Right cardiac atrium (tissue), 5 donors: ENCODE results near the gene CLMP. TPM values are rescaled to one million over a fixed set of nuclear protein-coding genes. Genes with fewer than 3 reads are reported as not detected.

ENCODE experiments used
- ATAC-seq, 2 donors: fragments of 200-7000 bp; cut with Tn5 transposase; one replicate each; pipeline versions ENCODE4 v1.8.0 to v1.9.1; 2020; ENCODE audit warnings: moderate library complexity in 2 of 2, mild to moderate bottlenecking in 1 of 2
- DNase-seq, 3 donors: peaks; one replicate each; pipeline ENCODE4 v3.0.0-alpha.2; 2020
- H3K27ac ChIP-seq: one replicate; pipeline ENCODE4 v1.5.1; 2013; ENCODE audit warnings: mild to moderate bottlenecking, low read length, control low read depth, moderate library complexity
- H3K27me3 ChIP-seq: one replicate; pipeline ENCODE4 v1.6.1; 2013; ENCODE audit not compliant: control insufficient read depth, insufficient read depth
- H3K4me1 ChIP-seq: one replicate; pipeline ENCODE4 v1.6.1; 2013; ENCODE audit warnings: low read length; ENCODE audit not compliant: control insufficient read depth, insufficient read depth
- H3K4me3 ChIP-seq: one replicate; pipeline ENCODE4 v1.5.1; 2013; ENCODE audit warnings: low read length, control low read depth
- H3K9me3 ChIP-seq: one replicate; pipeline ENCODE4 v1.6.1; 2013; ENCODE audit warnings: low read length; ENCODE audit not compliant: control insufficient read depth
- WGBS: extraction: QIAGEN DNeasy Blood & Tissue Kit; methylation state at CpG from one replicate; pipeline ENCODE4 v1.1.7; 2013; 5-methylcytosine and 5-hydroxymethylcytosine counted together
- intact Hi-C, 4 donors: fragments of 100-400 bp; cut with DNase I; formaldehyde crosslinking; loops; one replicate each; pipeline versions ENCODE4 v1.11.0 to v1.14.0; 2022 to 2023
- polyA plus RNA-seq: library from polyadenylated mRNA; stranded (reverse); fragments of 200-250 nt; gene quantifications from one replicate; pipeline ENCODE4 v1.2.3, GENCODE V29; 2013
- total RNA-seq, 4 donors: library from RNA; stranded (reverse); fragmentation: NEBNext Ultra II Directional; extraction: Animal tissue kit (Norgen Biotek cat#: 25700); gene quantifications; one replicate each; pipeline ENCODE4 v1.2.1, GENCODE V29; 2021
- donor health status: healthy with polysubstance abuse.
- donor health status: DM: no; HTN: yes; CAD: no.
- donor health status: DM: no; HTN: no; CAD: no.
- donor health status: DM: no; HTN: yes; CAD: no; lungs with severe emphysema.
- donor health status: DM: yes; HTN: yes; CAD: no.

The CLMP gene
- total and polyA plus RNA-seq, 5 donors, result 5.0 to 34.1 (median 18.9) TPM

DNA sequence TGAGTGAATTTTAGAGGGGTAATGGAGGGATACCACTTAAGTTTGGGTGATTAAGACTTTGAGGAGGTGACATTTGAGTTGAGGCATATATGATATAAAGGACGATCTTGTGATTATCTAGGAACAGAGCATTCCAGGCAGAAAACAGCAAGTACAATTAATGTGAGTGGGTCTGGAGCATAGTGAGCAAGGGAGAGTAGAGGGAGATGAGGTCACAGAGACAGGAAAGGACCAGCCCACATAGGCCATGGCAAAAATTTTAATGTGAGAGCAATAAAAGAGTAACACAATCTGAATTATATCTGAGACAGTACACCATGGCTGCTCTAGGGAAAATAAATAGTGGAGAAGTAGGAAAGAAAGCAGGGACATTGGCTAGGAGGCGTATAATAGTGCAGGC lies 118.6 kb downstream of the CLMP start:
- DNase-seq (no peak), ATAC-seq (no peak)
- Histone ChIP-seq H3K9me3 (no peaks in the 10 kb centered on the region), H3K27me3 (no peaks in the 10 kb centered on the region), H3K4me3 (no peak overlapping the region), H3K27ac (no peak overlapping the region), H3K4me1 (no peaks in the 10 kb centered on the region)
- intact Hi-C loops, result no loop called here
- 74% methylated on average over 2 of the region's 2 CpGs for WGBS

DNA sequence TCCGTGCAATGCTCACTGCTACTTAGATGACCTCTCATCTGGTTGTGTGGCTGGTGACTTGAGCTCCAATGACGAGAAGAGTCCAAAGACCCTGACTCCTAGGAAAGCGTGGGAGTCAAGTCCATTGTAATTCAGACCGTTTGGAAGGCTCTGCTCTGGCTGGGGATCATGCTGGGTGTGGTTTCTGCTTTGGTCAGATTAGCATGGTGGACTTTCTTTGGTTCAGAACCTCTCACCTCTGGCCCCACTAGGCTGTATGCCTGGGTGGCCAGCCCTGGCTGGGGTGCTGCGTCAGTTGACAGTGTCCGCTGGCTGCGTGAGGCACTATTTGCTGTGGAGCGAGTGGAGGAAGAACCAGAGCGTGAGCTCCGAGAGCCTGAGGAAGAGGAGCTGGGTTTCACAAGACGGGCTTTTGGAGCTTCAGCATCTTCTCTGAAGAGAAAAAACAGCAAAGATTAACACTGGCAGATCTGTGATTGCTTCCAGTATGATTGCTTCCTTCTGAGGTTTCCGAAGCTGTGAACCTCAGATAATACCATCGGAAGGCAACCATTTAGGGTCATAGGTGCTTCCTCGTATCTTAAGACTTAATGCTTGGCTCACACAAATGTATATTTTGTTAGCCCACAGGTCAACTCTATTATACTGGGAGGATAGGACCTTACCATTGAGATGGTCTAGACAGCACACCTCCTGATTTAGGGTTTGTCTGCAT lies 121.5 kb downstream of the CLMP start:
- 85% methylated on average over 14 of the region's 14 CpGs for WGBS
- H3K27me3 ChIP-seq, result no peaks in the 10 kb centered on the region
- H3K27ac ChIP-seq, result no peak overlapping the region
- no peaks in the 10 kb centered on the region for H3K4me1 ChIP-seq
- DNase-seq (peak in 1 of 3 donors; percentile 27), ATAC-seq (peak; percentile 45 to 68)
- H3K9me3 ChIP-seq, result no peaks in the 10 kb centered on the region
- H3K4me3 ChIP-seq, result no peak overlapping the region
- intact Hi-C loops, result no loop called here

DNA sequence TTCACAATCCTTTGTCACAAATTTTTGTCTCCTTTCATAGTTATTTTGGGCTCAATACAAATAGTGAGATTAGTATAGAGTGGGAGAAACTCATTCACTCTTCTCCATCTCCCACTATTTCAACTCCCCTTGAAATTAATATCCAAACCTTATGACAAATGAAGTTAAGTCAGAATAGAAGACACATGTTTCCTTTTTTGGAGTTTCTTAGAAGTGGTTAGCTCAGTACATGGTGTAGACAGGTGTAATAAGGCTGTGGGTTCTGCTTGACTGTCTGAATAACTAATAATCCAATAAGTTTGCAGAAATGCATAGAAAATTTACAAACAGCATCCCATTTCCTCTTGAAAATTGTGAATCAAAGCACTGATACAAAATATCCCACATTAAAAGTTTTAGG lies 122.3 kb downstream of the CLMP start:
- intact Hi-C loops, result no loop called here
- Histone ChIP-seq H3K27me3 (no peaks in the 10 kb centered on the region), H3K27ac (no peak overlapping the region), H3K4me3 (no peak overlapping the region), H3K4me1 (no peaks in the 10 kb centered on the region), H3K9me3 (no peaks in the 10 kb centered on the region)
- no peak for ATAC-seq
- no peak for DNase-seq

DNA sequence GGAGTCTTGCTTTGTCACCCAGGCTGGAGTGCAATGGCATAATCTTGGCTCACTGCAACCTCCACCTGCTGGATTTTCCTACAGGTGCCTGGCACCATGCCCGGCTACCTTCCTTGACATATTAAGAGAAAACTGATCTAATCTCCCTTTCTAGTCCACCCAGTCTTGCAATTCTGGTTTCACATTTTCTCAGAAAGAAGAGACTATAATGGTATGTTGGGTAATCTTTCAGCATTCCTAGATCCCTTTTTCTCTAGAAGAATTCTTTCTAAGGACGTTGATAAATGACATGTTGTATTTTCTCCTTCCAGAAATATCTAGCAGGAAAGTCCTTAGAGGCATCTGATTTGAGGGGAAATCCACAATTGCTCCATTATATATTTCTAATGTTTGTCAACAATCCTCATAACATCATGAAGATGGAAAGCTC lies 122.7 kb downstream of the CLMP start:
- WGBS, result 60% methylated on average over 2 of the region's 2 CpGs
- ATAC-seq, result no peak
- intact Hi-C loops, result no loop called here
- H3K27ac ChIP-seq, result no peak overlapping the region
- no peak overlapping the region for H3K4me3 ChIP-seq
- H3K4me1 ChIP-seq, result no peaks in the 10 kb centered on the region
- H3K27me3 ChIP-seq, result no peaks in the 10 kb centered on the region
- DNase-seq, result no peak
- no peaks in the 10 kb centered on the region for H3K9me3 ChIP-seq

DNA sequence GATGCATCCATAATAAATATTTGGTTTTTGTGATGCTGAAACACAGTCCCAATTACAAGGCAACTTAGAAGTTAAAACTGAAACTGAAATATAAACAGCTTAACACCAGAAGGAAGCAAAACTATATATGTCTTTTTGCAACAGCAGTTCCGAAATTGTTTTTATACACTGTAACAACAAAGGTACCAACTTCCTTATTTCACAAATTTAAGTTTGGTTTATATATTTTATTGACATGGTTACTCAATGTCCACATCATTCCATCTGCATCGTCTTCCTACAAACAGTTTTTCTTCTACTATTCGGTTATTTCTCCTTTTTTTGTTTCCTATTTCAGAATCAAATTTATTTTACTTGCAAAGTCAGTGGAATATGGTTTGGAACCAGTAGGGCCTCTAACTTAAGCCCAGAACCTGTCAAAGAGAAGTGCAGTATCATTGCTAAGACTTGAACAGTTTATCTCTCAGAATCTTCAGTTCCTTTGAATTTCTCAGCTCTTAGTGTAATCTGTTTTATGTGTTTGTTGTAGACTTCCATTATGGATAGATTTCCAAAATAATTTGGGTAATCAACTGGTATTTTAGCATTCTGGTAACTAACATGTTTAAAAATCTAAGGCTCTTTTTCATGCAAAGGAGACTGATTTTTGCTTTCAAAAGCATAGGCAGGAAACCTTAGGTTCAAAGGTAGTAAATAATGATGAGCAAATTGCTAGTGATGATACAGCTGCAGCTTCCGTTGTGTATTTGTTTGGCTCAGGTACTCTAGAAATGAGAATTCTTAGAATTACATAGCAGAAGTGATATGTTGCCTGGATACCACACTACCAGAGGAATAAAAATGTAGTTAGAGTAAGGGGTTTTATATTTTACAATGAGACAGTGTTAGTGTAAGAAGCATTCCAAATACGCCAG lies 124.9 kb downstream of the CLMP start:
- peak overlapping the region; percentile 29 for H3K4me3 ChIP-seq
- H3K27ac ChIP-seq, result no peak overlapping the region
- H3K9me3 ChIP-seq, result no peaks in the 10 kb centered on the region
- H3K27me3 ChIP-seq, result no peaks in the 10 kb centered on the region
- DNase-seq (no peak), ATAC-seq (no peak)
- H3K4me1 ChIP-seq, result no peaks in the 10 kb centered on the region
- intact Hi-C loops, result no loop called here
- WGBS, result 68% methylated on average over 5 of the region's 5 CpGs

DNA sequence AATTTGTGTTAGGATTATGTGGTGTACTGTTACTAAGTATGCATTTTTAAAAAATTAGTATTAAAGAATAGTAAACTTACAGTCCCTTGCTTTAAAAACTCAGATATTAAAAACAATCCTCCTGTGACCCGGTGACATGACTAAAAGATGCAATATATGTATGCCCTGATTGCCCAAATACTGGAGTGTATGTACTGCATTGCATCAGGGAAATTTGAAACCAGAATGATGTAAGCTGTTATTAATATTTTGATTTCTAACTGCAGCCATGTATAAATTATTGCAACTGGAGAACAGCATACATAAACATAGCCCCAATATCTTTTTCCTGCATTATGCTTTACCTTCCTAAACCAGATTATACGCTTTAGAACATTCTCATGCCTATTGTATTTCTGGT lies 129.4 kb downstream of the CLMP start:
- intact Hi-C loops, result no loop called here
- no peak overlapping the region for H3K4me3 ChIP-seq
- ATAC-seq (no peak), DNase-seq (no peak)
- no peak overlapping the region for H3K27ac ChIP-seq
- H3K27me3 ChIP-seq, result no peaks in the 10 kb centered on the region
- 94% methylated on average over 2 of the region's 2 CpGs for WGBS
- no peaks in the 10 kb centered on the region for H3K4me1 ChIP-seq
- no peaks in the 10 kb centered on the region for H3K9me3 ChIP-seq

DNA sequence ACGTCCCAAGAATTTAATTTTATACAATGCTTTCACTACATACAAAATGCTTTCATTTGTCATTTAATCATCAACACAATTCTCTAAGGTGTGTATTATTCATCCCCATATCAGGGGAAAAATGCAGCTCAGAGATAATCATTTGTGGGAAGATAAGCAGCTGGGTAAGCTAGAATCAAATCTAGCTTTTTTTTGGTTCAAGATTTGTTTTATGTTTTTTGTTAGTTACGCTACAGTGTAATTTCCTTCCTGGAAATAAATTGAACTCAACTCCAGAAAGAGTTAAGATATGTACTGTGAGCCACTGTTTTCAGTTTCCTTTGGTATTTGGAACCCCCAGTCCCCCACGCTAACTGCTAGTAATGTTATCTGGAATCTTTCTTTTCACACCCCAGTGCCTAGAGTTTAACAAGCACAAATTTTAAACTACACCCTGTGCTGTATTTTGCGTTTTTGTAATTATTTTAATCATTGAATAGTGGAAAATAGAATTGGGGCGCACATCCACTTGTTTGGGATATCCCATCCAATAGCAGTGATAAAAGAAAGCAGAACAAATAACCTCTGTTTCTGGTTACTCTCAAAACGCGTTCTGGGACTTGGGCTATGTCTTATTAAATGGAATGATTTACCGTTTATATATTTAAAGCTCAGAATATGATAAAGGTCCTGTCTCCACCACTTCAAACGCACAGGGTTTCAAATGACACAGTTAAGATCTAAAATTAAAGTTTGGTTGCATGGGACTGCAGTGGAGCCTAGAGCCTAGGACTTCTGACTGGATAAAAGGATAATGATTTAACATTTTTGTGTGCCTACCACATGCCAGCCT lies 131.0 kb downstream of the CLMP start:
- DNase-seq (no peak), ATAC-seq (no peak)
- WGBS, result 17% methylated on average over 9 of the region's 9 CpGs
- Histone ChIP-seq H3K4me3 (peak overlapping the region; percentile 76), H3K9me3 (no peaks in the 10 kb centered on the region), H3K4me1 (no peaks in the 10 kb centered on the region), H3K27ac (peak overlapping the region; percentile 48), H3K27me3 (no peaks in the 10 kb centered on the region)
- intact Hi-C loops, result no loop called here

DNA sequence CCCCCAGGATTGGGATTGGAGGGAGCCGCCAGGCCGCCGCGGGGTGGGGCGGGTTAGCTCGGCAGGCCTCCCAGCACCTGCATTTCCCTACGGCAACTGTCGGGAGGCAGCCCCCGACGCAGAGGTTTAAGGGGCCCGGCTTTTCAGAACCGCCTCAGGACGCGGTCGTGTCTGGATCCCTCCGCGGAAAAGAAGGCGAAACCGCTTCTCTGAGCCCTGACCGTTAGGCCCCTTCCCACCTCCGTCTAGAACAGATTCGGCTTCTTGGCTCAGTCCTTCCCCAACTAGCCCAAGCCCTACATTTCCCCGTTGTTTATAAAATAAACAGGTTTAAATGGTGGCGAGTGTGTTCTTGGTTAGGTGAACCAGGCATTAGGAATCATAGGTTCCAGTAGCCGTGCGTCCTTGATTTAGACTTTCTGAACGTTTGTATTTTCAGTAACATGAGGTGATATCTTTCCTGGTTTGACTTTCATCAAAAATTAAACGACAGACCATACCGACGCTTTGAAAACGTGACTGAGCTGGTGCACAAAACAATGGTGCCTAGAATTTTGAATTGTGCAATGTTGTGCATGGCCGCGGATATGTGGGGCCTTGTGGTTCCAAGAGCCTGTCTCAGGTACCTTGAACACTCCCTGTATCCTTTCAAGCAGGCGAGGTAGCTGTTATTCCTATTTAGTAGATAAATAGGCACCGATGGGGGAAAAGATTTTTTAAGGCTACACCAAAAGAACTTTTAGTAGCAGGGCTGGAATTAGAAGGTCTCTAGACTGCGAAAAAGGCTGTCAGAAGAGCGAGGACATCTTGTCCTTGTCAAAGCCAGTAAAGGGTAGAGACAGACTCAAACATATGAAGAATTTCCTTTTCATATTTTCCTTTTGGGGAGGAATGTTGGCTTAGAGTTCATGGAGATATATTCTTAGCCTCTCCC lies 131.9 kb downstream of the CLMP start:
- peak overlapping the region; percentile 76 for H3K4me3 ChIP-seq
- H3K9me3 ChIP-seq, result no peaks in the 10 kb centered on the region
- 3% methylated on average over 37 of the region's 37 CpGs for WGBS
- H3K4me1 ChIP-seq, result peaks cover 5% of the 10 kb centered on the region
- peak overlapping the region; percentile 99 for H3K27ac ChIP-seq
- no peaks in the 10 kb centered on the region for H3K27me3 ChIP-seq
- intact Hi-C loops, result no loop called here
- DNase-seq (peak in 1 of 3 donors; percentile 42), ATAC-seq (no peak)

DNA sequence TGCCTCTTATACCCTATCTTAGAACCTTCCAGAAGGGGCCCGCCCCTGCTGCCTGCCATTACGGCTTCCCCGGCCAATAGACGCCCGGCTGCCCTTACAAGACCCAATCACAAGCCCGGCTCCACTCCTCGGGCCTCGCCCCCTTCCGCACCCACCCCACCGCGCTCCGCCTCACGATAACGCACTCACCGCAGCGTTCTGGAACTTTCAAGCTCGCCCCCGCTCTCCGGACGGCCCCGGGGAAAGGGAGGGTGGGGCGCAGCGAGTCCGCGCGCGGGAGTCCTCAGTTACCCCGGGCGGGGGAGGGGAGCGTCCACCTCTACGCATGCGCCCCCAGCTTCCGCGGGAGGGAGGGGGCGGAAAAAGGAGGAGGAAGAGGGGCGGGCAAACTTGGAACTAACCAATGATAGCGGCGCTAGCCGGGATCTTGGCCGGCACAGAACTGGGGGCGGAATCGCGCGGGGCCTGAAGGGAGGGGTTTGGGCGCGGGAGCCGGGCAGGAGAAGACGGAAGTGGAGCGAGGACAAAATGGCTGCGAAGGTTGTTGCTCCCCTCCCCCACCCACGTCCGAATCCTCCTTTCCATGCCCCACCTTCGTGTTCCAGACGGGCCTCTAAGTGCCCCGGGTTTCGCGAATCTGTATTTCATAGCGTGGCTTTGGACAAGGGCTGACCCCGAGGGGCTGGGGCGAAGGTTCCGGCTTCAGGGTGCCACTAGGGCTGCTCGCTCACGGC lies 132.7 kb downstream of the CLMP start:
- peak; percentile 99 to 100 (median 99) for DNase-seq
- intact Hi-C loops, result no loop called here
- peak; percentile 95 for ATAC-seq
- Histone ChIP-seq H3K9me3 (no peaks in the 10 kb centered on the region), H3K4me3 (peak overlapping the region; percentile 92), H3K4me1 (peaks cover 5% of the 10 kb centered on the region), H3K27ac (peak overlapping the region; percentile 99), H3K27me3 (no peaks in the 10 kb centered on the region)
- under 1% methylated on average over 62 of the region's 63 CpGs for whole genome bisulfite sequencing
